AG20443 (cell line): Measurements from ENCODE around the gene TMC6.
"Not testable (repeated sequence)": the region's sequence is repeated elsewhere in the genome, so short reads cannot be mapped to it uniquely, and the experiment has no call there.

Experiments
- DNase-seq: peaks from one replicate; pipeline ENCODE4 v3.0.0; 2012; ENCODE audit warnings: low spot score, mixed read lengths

Gene TMC6

GRCh38 chr17:78128551-78129350 is at the start of gene TMC6:
TSS of gene TMC6 (minus strand) at chr17:78128755. CDS start at chr17:78126832, 1,923 bp downstream.
- DNase-seq: peak; percentile 73

DNA sequence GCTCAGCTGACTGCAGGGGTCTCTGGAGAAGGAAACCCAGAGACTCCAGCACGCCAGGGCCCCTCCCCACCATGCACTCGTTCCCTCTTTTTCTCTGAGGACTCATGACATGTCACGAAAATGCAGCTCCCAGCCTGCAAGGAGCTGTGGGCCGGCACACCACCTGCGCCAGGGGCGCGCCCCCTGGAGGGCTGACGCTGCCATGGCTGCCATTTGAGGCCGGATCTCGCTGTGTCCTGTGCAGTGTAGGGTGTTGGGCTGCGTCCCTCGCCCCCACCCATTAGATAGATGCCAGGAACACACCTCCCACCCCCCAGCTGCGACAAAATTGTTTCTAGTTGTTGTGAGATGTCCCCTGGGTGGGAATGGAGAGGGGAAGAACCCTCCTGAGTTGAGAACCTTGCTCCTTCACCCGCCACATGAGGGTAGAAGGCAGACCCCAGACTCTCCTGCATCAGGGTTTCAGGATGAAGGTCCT is 48.0 kb upstream of the TMC6 start:
- DNase-seq: peak; percentile 74

DNA sequence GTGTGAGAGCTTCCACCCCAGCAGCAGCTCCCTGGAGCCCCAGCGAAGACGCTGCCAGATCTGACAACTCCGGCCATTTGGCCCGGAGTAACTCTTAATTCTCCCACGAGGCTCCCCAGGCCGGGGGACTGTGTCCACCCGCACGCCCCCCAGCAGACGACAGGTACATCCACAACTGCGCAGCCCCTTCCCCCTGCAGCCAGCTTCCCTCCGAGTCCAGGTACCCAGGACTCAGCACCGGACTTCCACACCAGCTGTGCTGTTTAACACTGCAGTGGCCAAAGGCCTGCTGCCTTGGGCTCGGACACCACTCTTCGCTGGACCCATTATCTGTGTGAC is 47.1 kb upstream of the TMC6 start:
- no peak for DNase-seq

DNA sequence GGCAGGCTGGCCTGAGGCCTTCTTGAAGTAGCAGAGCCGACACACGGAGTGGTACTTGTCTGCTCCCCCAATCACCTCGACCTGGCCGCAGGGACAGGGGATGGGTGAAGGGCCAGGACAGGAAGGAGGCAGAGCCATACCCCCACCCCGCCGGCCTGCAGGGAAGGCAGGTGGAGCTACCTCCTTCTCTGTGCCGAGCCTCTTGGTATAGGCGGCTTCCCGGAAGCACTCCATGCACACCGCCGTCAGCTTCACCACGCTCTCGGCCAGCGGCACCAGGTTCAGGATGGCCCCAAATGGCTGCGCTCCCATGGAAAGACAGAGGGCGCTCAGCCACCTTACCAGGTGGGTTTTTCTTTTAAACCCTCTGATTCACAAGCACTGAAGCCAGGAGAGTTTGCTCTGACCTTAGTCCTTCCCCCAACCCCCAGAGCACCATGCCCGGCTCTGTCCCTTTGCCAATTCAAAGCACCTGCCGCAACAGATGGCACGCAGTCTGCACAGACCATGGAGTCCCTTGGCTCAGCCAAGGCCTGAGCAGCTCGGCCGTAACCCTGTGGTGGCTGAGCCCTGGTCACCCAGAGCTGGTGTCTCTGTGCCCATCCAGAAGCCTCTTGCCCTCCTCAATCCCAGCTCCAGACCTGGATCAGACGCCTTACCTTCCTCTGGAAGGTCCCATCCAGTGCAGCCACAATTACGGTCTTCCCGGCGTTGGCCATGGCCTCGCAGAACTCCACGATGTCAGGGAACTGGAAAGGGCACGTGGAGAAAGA is 46.5 kb upstream of the TMC6 start:
- DNase-seq: no peak

GRCh38 chr17:78174346-78174869 is 45.9 kb upstream of the TMC6 start:
- no peak for DNase-seq

DNA sequence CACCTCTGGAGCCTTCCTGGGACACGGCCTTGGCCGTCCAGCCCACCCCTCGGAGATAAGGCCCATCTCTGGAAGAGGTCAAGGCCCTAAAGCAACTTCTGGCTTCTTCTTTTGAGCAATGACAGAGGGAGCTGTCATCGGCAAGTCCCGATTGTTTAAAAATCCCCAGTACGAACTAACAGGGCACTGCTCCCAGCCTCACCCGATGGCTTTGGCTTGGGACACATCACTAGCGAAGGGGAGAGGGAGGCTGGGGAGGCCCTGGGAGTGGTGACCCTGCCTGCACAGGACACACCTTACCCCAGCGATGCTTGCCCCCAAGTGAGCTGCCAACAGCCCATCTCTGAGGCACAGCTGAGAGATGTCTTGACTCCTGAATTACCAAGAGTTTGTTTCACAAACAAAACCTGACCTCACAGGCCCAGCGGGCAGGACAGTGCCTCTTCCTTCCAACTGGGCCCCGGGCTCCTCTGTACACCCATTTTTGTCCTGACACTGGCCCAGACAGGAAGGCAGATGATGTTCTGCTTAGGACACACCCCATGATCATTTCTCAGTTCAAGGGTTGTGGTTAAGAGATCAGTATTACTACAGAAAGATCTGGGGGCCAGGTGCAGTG is 44.7 kb upstream of the TMC6 start:
- no peak for DNase-seq

GRCh38 chr17:78172249-78173051 is 43.9 kb upstream of the TMC6 start:
- DNase-seq: no peak

DNA sequence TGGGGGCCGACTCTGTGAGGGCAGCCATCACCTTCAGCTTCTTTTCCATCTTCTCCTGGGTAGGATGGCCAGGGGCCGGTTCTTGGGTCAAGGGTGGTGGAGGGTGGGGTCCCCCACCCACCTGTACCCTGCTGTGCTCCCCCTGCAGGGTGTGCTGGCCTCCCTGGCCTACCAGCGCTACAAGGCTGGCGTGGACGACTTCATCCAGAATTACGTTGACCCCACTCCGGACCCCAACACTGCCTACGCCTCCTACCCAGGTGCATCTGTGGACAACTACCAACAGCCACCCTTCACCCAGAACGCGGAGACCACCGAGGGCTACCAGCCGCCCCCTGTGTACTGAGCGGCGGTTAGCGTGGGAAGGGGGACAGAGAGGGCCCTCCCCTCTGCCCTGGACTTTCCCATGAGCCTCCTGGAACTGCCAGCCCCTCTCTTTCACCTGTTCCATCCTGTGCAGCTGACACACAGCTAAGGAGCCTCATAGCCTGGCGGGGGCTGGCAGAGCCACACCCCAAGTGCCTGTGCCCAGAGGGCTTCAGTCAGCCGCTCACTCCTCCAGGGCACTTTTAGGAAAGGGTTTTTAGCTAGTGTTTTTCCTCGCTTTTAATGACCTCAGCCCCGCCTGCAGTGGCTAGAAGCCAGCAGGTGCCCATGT is 43.2 kb upstream of the TMC6 start:
- not testable (repeated sequence) for DNase-seq

- no peak for DNase-seq
Measured at GRCh38 chr17:78170692-78171590, 42.4 kb upstream of the TMC6 start.

DNA sequence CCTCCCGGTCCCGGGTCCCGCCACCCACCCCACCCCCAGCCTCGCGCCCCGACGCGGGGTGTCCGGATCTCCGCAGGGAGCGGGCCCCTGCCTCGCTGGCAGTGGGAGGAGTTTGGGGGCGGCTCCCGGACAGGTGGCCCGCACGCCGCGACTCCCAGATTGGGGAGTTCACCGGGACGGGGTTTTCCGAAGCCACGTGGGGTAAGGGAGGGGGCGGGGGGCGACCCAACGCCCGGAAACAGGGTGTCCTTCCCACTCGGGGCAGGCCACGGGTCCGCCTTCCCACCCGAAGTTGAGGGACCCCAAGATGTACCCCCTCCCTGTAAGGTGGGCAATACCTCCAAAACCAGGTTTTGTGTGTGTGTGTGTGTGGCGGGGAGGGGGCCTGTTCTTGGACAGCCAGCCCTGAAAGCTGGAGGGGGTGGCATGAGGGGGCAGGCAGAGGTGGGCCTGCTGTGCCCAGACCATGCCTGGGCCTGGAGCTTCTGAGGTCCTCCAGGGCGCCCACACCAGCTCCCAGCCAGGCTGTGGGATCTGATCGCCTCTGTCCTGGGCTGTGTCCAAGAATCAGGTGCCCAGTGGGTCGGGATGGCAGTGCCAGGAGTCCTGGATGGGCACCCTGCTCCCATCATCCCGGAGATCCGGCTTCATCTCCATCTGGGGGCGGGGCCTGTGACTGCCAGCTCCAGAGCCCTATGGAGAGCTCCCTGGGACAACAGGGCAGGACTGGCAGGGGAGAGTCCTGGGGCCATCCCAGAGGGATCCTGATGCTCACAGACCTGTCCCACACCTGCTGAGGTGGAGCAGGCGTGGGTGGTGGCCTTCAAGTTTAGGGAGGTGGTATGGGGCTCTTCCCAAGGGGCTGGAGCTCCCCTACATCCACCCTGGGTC is 40.6 kb upstream of the TMC6 start:
- peak; percentile 86 for DNase-seq

- DNase-seq: peak; percentile 91
Measured at GRCh38 chr17:78168242-78168902, 39.8 kb upstream of the TMC6 start, which contains the start of gene SYNGR2. TSS of gene SYNGR2 (plus strand) at chr17:78168581. CDS start at chr17:78168617, 36 bp downstream.

- no peak for DNase-seq
Measured at GRCh38 chr17:78166416-78166815, 37.9 kb upstream of the TMC6 start.

DNA sequence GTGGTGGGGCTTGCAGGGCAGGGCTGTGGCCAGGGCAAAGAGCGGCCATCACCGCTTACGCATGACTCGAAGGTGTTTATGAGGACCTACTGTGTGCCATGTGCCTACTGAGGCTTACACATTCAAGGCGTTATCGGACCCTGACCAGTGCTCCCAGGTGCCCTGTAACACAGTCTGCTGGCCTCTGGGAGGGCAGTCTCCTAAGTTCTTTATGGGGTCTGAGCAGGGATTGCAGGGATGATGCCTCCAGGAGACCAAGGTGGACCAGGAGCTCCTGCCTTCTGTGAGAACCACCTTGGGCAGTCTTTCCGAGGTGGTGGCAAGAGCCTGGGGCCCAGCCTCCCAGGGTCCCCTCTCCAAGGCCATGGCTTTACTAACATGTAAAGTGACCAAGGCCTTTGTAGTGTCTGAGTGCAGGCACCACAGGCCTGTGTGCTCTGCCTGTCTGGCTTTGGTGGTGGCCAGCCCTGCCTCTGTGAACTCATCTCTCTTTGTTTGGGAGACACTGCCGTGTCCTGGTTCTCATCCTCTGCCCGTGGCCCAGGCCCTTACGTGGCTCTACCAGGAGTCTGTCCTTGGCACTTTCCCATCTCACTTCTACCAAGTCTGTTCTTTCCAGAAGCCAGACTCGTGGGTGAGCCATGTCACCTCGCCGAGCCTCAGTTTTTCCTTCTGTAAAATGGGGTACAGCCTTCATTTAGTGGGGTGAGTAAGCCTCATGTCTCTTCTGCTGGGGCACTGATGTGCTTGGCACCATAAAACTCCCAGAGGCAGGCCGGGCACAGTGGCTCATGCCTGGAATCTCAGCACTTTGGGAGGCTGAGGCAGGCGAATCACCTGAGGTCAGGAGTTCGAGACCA is 36.4 kb upstream of the TMC6 start:
- no peak for DNase-seq

- DNase-seq: no peak
Measured at GRCh38 chr17:78163881-78164747, 35.6 kb upstream of the TMC6 start.

GRCh38 chr17:78159575-78160158 is 31.1 kb upstream of the TMC6 start:
- DNase-seq: peak; percentile 67
